Measurements from ENCODE around the gene NKAIN2. TPM values are rescaled to one million over a fixed set of nuclear protein-coding genes. Genes with fewer than 3 reads are reported as not detected.

The NKAIN2 gene
- total RNA-seq, 2 donors from 2014 or later, result not detected

DNA sequence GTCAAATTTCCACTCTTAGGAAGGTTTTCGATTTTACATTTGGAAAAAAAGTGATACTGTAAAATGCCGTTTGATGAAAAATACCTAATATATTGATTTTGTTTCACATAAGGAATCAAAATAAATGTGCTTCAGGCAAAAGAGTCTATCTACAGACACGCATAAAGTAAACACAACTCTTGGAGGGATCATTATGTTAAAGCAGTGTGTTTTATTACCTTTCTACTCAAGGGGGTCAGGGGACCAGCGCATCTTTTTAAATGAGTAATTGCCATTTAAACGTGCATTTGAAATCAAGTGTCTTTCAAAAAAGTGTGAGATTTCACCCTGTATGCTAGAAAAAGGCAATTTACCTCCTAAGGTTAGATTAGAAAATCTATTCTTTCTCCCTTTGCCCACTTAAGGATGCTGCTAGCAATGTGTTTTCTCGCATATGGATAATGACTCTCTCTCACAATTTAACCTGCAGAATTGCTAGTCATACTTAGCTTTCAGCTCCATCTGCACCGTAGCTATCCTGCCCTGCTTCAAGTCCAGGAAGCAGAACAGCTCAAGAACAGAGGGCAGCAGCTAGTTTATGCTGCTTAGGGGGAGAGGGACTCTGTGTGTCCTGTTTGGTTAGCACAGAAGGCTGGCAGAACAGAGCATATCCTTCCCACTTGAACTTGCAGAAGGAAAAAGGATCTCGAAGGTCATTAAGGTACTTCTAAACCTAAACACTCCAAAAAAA is 35.0 kb downstream of the NKAIN2 start:
- H3K27me3 Mint-ChIP-seq, result peaks cover 10% of the 10 kb centered on the region
- no peaks in the 10 kb centered on the region for H3K4me1 Mint-ChIP-seq
- H3K4me3 Mint-ChIP-seq, result no peak overlapping the region
- peaks cover 4% of the 10 kb centered on the region for H3K9me3 Mint-ChIP-seq
- no peak overlapping the region for H3K27ac Mint-ChIP-seq
- H3K36me3 Mint-ChIP-seq (ENCODE audit: low read depth), result no peaks in the 10 kb centered on the region
- no peak for ATAC-seq (replicated peaks)

DNA sequence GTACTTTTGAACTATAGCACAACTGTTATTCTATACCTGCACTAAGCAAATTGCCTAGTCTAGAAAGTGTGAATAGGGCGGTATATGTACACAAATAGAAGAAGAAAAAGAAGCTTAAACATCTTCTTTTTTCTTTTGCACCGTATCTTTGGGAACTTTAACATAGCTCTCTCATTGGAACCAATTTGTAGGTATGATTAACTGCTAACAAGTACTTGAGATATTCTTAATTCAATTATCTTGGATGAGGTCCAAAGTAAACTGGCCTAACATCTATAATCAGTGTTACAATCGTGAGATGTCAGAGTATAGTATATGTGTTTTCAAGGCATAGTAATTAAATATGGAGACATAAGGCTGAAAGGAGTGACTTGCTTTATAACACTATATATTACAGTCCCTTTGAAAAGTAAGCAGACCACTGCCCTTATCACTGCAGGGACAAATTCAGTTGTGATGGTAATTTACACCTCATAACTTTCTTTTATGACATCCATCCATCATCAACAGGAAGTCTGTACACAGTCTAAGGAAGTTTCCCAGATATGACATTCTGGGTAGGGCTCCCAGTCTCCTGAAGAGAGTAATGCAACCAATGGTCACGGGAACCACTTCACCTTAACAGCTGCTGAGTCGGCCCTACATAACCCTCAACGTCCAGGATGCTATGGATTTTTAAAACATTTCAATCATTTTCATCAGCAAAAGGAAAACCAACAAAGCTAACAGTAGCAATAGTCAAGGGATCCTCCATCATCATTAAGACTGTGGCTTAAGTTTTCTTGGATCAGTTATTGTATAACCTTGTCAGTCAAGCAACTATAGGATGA is 37.6 kb downstream of the NKAIN2 start:
- no peaks in the 10 kb centered on the region for H3K4me1 Mint-ChIP-seq

DNA sequence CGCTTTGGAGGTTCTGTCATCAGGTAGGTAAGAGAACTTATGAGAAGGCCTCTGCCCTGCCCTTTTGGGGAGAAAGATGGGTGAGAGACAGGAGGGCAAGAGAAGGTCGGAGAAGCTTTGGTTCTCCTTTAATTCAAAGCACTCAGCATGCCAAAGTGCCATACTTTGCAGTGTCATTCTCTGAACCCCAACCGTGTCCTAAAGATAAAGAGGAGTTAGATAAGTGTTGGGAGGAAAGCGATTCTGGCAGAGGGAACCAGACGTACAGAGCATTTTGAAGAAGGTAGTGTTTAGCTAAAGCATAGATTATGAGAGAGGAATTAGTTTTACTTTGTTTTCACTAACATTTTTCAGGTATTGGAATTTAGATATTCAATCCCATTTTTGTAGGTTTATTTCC is 40.3 kb downstream of the NKAIN2 start:
- ATAC-seq (replicated peaks), result no peak
- Mint-ChIP-seq H3K27me3 (peaks cover 7% of the 10 kb centered on the region), H3K27ac (no peak overlapping the region), H3K36me3 (ENCODE audit: low read depth) (no peaks in the 10 kb centered on the region), H3K9me3 (peaks cover 7% of the 10 kb centered on the region), H3K4me3 (no peak overlapping the region), H3K4me1 (no peaks in the 10 kb centered on the region)

More for the DNA sequence above, 37.6 kb downstream of the NKAIN2 start:
- H3K27me3 Mint-ChIP-seq, result peaks cover 11% of the 10 kb centered on the region
- H3K4me3 Mint-ChIP-seq, result no peak overlapping the region
- no peak overlapping the region for H3K27ac Mint-ChIP-seq
- H3K9me3 Mint-ChIP-seq, result peaks cover 7% of the 10 kb centered on the region
- ATAC-seq (replicated peaks), result no peak
- no peaks in the 10 kb centered on the region for H3K36me3 Mint-ChIP-seq (ENCODE audit: low read depth)

DNA sequence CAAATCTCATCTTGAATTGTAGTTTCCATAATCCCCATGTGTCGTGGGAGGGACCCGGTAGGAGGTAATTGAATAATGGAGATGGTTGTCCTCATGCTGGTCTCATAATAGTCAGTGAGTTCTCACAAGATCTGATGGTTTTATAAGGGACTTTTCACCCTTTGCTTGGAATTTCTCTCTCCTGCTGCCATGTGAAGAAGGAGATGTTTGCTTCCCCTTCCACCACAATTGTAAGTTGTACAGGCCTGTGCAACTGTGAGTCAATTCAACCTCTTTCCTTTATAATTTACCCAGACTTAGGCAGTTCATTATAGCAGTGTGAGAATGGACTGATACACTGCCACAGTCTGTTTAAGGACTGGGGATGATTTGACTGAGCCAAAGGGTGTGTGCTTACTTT is 44.7 kb downstream of the NKAIN2 start:
- H3K4me3 Mint-ChIP-seq, result no peak overlapping the region
- ATAC-seq (replicated peaks), result no peak
- peaks cover 5% of the 10 kb centered on the region for H3K27me3 Mint-ChIP-seq
- no peaks in the 10 kb centered on the region for H3K36me3 Mint-ChIP-seq (ENCODE audit: low read depth)
- H3K9me3 Mint-ChIP-seq, result peaks cover 6% of the 10 kb centered on the region
- no peak overlapping the region for H3K27ac Mint-ChIP-seq
- no peaks in the 10 kb centered on the region for H3K4me1 Mint-ChIP-seq

DNA sequence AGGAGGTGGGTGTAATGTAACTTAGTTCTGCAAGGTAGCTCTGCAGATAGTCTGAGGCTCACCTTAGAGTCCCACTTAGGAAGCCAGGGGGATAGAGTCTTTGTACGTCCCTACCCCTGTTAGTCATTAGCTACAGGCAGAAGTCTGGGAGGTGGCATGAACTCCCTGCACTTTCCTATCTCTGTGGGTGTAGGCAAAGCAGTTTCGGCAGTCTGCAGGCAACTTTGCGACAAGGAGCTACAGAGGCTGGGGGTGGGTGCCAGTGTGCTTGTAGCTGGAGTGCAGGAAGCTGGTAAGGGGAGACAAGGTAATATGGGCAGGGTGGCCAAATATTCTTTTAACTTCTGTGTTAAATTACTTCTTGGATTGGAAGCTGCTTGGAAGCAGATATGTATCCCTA is 45.7 kb downstream of the NKAIN2 start:
- no peaks in the 10 kb centered on the region for H3K27me3 Mint-ChIP-seq
- no peaks in the 10 kb centered on the region for H3K36me3 Mint-ChIP-seq (ENCODE audit: low read depth)
- no peak for ATAC-seq (replicated peaks)
- H3K4me1 Mint-ChIP-seq, result no peaks in the 10 kb centered on the region
- H3K4me3 Mint-ChIP-seq, result no peak overlapping the region
- no peaks in the 10 kb centered on the region for H3K9me3 Mint-ChIP-seq
- H3K27ac Mint-ChIP-seq, result no peak overlapping the region

DNA sequence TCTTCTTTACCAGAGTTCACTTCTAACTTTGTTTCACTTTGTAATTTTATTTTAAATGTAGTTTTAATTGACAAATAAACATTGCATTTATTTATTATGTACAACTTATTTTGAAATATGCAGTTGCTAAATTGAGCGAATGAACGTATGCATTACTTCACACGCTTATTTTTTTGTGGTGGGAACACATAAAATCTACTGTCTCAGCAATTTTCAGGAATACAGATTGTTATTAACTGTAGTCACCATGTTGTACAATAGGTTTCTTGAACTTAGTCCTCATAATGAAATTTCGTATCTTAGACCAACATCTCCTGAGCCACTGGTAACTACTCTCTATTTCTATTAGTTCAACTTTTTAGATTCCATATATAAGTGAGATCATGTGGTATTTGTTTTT is 46.9 kb downstream of the NKAIN2 start:
- H3K36me3 Mint-ChIP-seq (ENCODE audit: low read depth), result no peaks in the 10 kb centered on the region
- H3K27me3 Mint-ChIP-seq, result no peaks in the 10 kb centered on the region
- no peak overlapping the region for H3K4me3 Mint-ChIP-seq
- H3K27ac Mint-ChIP-seq, result no peak overlapping the region
- no peak for ATAC-seq (replicated peaks)
- no peaks in the 10 kb centered on the region for H3K9me3 Mint-ChIP-seq
- no peaks in the 10 kb centered on the region for H3K4me1 Mint-ChIP-seq

DNA sequence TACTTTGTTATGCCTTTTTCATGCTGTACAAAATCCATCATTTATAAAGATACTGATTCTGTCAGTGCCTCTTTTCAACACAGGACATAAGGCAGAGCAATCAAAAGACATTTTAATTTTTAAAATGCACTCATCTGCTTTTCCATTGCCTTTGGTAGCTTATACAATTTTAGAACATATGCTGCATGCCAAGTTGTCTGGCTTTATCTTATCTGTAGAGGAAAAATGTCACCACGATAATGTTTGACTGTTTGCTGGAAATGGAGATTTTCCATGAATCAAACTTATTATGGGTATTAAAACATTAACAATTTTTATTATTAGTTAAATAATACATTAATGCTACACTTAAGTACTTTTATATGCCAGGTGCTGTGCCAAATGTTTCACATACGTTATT is 50.5 kb downstream of the NKAIN2 start:
- no peaks in the 10 kb centered on the region for H3K4me1 Mint-ChIP-seq
- H3K4me3 Mint-ChIP-seq, result no peak overlapping the region
- no peaks in the 10 kb centered on the region for H3K36me3 Mint-ChIP-seq (ENCODE audit: low read depth)
- no peak overlapping the region for H3K27ac Mint-ChIP-seq
- H3K9me3 Mint-ChIP-seq, result no peaks in the 10 kb centered on the region
- ATAC-seq (replicated peaks), result no peak
- no peaks in the 10 kb centered on the region for H3K27me3 Mint-ChIP-seq

DNA sequence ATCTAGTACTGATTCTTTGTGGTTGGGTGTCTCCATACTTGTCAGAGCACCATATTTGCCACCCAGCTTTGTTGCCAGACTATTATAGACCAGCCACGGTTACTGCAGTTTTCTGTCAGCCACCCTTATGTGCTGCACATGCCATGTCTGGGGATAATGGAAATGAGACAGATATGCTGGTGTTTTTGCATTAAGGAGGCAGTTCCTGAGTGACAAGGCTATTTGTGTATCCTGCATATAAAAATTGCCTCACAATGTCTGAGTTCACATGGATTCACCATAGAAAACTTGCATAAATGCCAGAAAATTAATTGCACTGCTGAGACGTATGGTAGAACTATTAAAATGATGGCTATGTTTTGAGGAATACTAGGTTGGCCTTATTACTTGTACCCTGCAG is 51.8 kb downstream of the NKAIN2 start:
- Mint-ChIP-seq H3K36me3 (ENCODE audit: low read depth) (no peaks in the 10 kb centered on the region), H3K27ac (no peak overlapping the region), H3K4me1 (no peaks in the 10 kb centered on the region), H3K9me3 (no peaks in the 10 kb centered on the region), H3K4me3 (no peak overlapping the region), H3K27me3 (no peaks in the 10 kb centered on the region)
- ATAC-seq (replicated peaks), result no peak

DNA sequence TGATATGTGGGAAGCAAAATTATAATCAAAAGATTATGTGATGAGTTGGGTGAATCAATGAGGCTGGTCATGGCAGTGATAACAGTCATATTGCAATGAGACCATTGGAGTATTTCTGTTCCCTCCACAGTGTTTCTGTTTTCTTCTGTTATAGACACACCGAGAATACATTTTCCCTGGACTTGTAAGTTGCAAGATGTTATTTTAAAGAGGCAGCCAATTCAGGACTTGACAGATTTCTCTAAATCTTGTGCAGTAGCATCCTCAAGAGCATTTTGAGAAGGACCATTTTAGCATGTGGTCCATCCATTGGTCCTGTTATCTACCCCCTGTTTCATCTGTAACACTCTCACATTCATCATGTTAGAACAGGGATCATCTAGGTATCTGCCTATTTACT is 55.6 kb downstream of the NKAIN2 start:
- no peak overlapping the region for H3K27ac Mint-ChIP-seq
- H3K9me3 Mint-ChIP-seq, result no peaks in the 10 kb centered on the region
- H3K4me1 Mint-ChIP-seq, result no peaks in the 10 kb centered on the region
- H3K36me3 Mint-ChIP-seq (ENCODE audit: low read depth), result no peaks in the 10 kb centered on the region
- ATAC-seq (replicated peaks), result no peak
- no peaks in the 10 kb centered on the region for H3K27me3 Mint-ChIP-seq
- no peak overlapping the region for H3K4me3 Mint-ChIP-seq

DNA sequence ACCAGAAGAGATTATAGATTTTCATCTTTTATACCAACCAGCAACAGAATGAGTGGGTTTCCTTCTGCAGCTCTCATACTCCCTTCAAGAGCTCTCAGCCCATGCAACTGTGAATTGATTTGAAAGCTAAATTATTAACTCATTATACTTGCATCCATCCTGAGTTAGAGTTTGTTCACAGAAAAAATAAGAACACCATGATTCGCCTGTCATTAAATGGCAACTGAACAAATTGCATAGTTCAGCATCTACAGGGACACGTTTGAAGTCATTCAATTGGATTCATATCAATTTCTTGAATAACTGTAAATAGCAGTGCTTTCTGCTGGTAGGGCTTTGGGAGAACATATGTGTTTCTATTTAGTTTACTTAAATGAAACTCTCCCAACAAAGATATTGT is 65.7 kb downstream of the NKAIN2 start:
- Mint-ChIP-seq H3K27me3 (no peaks in the 10 kb centered on the region), H3K27ac (no peak overlapping the region), H3K9me3 (no peaks in the 10 kb centered on the region), H3K4me1 (no peaks in the 10 kb centered on the region), H3K36me3 (ENCODE audit: low read depth) (no peaks in the 10 kb centered on the region), H3K4me3 (no peak overlapping the region)
- ATAC-seq (replicated peaks), result no peak

DNA sequence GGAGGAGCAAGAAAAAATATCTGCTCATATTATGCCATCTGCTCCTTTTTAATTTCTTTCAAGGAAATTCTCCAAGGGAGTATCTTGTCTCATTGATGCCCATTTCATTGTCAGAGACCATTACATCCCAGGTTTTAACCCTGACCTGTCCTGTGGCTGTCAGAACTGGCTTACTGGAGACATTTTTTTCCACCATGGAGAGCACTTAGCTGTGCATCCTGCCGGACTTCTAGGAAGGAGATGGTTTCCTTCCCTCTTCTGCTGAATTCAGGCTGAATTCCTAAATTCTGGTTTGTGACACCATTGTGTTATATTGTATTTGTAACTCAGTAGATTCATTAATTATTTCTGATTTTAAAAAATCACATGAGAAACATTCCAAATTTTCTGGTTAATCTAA is 70.3 kb downstream of the NKAIN2 start:
- Mint-ChIP-seq H3K27me3 (no peaks in the 10 kb centered on the region), H3K9me3 (peaks cover 4% of the 10 kb centered on the region), H3K36me3 (ENCODE audit: low read depth) (no peaks in the 10 kb centered on the region), H3K4me3 (no peak overlapping the region), H3K4me1 (no peaks in the 10 kb centered on the region), H3K27ac (no peak overlapping the region)
- no peak for ATAC-seq (replicated peaks)

DNA sequence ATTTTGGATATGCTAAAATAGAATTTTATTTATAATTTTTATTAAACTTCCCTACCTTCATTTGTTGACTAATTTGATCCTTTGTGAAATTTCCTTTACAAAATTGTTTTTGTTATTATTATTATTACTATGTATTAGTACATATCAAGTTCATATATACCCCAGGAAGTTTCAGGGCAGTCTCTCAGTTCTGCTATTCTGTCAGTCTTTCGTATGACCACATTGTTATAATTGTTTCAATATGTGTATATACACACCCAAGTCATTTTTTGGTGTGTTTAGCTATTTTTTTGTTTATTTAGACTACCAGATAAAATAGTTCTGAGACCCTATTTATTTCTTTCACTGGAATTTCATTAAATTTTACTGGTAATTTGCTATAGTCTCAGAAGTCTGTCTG is 72.1 kb downstream of the NKAIN2 start:
- Mint-ChIP-seq H3K27me3 (no peaks in the 10 kb centered on the region), H3K36me3 (ENCODE audit: low read depth) (no peaks in the 10 kb centered on the region), H3K9me3 (peaks cover 4% of the 10 kb centered on the region), H3K27ac (no peak overlapping the region), H3K4me3 (no peak overlapping the region), H3K4me1 (no peaks in the 10 kb centered on the region)
- no peak for ATAC-seq (replicated peaks)

DNA sequence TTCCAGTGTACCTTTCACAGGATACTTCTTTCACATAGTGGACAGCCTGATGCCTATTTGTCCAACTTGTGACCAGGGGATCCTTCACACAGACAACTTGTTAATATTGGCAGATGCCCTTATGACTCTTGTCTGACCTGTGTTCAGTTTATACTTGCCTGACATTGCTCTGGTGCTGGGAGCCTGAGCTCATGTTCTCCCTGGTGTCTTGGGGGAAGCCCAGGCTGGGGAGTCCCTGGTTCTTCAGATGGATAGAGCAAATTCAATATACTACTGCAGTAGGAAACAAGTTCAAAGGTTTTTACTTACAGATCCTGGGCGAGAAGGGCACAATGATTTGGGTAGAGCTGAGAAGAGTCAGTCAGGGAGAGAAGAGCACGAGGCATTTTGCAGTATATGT is 76.1 kb downstream of the NKAIN2 start:
- H3K36me3 Mint-ChIP-seq (ENCODE audit: low read depth), result no peaks in the 10 kb centered on the region
- no peak overlapping the region for H3K4me3 Mint-ChIP-seq
- no peak for ATAC-seq (replicated peaks)
- H3K27me3 Mint-ChIP-seq, result no peaks in the 10 kb centered on the region
- peaks cover 4% of the 10 kb centered on the region for H3K9me3 Mint-ChIP-seq
- H3K4me1 Mint-ChIP-seq, result no peaks in the 10 kb centered on the region
- no peak overlapping the region for H3K27ac Mint-ChIP-seq

DNA sequence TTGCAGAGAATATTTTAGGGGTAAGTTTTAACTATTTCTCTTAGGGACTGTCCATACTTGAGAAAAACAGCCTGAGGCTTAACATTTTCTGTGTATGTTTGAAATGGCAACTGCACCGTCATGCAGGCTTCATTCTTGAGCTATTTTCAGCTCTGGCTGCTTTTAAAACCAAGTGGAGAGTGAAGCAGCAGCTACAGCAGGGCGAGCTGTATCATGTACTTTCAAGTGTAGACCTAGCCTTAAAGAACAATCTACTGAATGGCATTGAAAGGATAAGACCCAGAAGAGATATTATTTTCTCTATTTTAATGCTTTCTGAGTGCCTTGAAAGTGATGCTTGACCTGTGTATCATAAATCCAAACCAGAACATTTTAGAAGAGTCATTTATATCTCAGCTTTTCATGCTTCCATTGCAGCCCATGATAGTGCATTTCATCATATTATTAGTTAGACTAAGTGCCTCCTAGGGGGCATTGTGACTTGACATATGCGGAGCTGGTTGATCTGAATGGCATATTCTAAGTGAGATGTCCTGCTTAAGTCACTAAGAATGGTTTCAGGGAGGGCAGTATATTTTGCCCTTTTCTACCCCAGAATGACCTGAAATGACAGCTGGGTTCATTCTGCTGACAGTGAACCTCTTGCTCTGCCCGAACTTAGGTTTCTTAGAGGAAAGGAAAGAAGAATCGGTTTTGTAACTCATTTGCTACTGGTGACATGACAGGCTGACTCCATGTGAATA is 85.3 kb downstream of the NKAIN2 start:
- Mint-ChIP-seq H3K4me1 (no peaks in the 10 kb centered on the region), H3K36me3 (ENCODE audit: low read depth) (no peaks in the 10 kb centered on the region), H3K4me3 (no peak overlapping the region), H3K27me3 (no peaks in the 10 kb centered on the region), H3K27ac (no peak overlapping the region), H3K9me3 (peaks cover 3% of the 10 kb centered on the region)
- ATAC-seq (replicated peaks), result no peak

DNA sequence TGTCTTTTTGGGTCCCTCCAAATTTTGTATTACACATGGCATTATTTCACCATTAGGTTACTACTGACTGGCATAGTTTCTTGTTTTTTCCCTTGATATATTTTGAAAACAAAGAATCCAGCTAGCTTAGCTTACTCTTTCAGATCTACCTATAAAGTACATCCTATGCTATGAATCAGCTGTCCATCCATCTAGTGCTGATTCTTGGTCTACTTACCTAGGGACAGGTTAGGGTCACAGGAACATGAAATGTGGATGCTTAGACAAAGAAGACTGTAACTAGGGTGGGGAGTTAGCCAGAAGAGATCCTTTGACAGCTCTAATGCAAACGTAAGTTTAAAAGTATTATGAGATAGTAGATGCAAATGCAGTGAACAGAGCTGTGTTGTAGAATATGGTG is 91.7 kb downstream of the NKAIN2 start:
- H3K4me3 Mint-ChIP-seq, result no peak overlapping the region
- no peaks in the 10 kb centered on the region for H3K36me3 Mint-ChIP-seq (ENCODE audit: low read depth)
- no peaks in the 10 kb centered on the region for H3K4me1 Mint-ChIP-seq
- ATAC-seq (replicated peaks), result no peak
- H3K9me3 Mint-ChIP-seq, result peaks cover 9% of the 10 kb centered on the region
- H3K27me3 Mint-ChIP-seq, result no peaks in the 10 kb centered on the region
- H3K27ac Mint-ChIP-seq, result no peak overlapping the region

Measured in activated T-helper 17 cell treated with anti-CD3 and anti-CD28 coated beads, Interleukin-2, amount 50 U/mL, for 72 hours (primary cell).